Measurements from ENCODE around the gene CSF1. TPM values are rescaled to one million over a fixed set of nuclear protein-coding genes. Genes with fewer than 3 reads are reported as not detected.

Gene CSF1
- polyA plus RNA-seq, 1 of the 3 experiments (the other 2 are of a cell fraction), result 31.9 TPM

DNA sequence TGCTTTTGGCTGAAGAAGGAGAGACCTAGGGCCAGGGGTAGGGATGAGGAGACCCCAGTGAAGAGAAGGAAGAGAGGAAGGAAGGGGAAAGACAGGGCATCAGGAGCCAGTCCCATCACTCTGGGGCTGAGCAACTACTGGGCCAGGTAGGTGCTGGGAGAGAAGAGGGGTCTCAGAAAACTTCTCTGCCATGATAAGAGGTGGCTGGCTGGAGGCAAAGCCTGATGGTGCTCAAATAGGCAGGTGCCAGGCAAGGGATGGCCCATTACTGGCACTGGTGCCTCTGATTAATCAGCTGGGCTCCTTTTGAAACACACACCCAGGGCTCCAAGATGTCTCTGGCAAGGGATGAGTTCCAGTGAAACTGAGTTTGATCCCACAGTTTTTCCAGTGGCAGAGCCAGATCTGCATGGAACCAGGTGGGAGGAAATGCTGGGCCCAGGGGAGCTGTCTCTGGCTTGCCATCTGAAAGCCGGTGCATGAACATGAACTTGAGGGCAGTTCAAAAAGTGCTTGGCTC is 2.8 kb downstream of the CSF1 start:
- Histone ChIP-seq H3K4me2 (peak overlapping the region; percentile 99), H3K27me3 (ENCODE audit: insufficient read depth) (no peaks in the 10 kb centered on the region), H3K79me2 (ENCODE audit: insufficient read depth) (peaks cover 35% of the 10 kb centered on the region), H3K9me2 (no peaks in the 10 kb centered on the region), H3K9me3 (no peaks in the 10 kb centered on the region), H3K4me1 (ENCODE audit: control insufficient read depth in 1 of 2, insufficient read depth in 2 of 2, low read depth in 1 of 2, low read length in 1 of 2) (peaks cover 8 to 37% of the 10 kb centered on the region in 2 experiments; a peak in 2 of 4 replicates), H3K4me3 (ENCODE audit: low read depth in 2 of 2, low read length in 1 of 2) (no peak overlapping the region; a peak in 1 of 4 replicates), H3K36me3 (replicated peaks in 1 of 2; ENCODE audit: control insufficient read depth in 1 of 2, insufficient read depth in 2 of 2, low read length in 1 of 2) (peaks cover 0 to 14% of the 10 kb centered on the region in 2 experiments), H2AFZ (ENCODE audit: low read depth) (no peak overlapping the region), H3F3A (replicated peaks; ENCODE audit: insufficient read depth) (no peaks in the 10 kb centered on the region), H3K9ac (0 out of 2 replicates have a peak overlapping the region, but pooled peaks have one; percentile 13), H4K20me1 (ENCODE audit: insufficient read depth) (peaks cover 14% of the 10 kb centered on the region; the same call in 1 of the 2 replicates), H3K27ac (ENCODE audit: low read depth in 2 of 2, low read length in 1 of 2) (no peak overlapping the region)
- WGBS (ENCODE audit: low lambda C conversion rate), result 86% methylated on average over 1 of the region's 1 CpG
- DNase-seq, result no peak
- ChIA-PET CTCF (interaction anchor here (0.9 to 3.9 kb wide), 3 partner anchors 10 to 70 kb away, joined by 3 to 18 read pairs (median 3); partner anchors contain the start of gene AHCYL1), POLR2A (no interaction called here)
- TF ChIP-seq RAD21 (IDR thresholded peaks at IDR 0.05; ENCODE audit: low read length), result no peak
- no peak for TF ChIP-seq TEAD4 (IDR thresholded peaks at IDR 0.05; ENCODE audit: borderline replicate concordance, insufficient read depth)
- TF ChIP-seq CHD2 (IDR thresholded peaks at IDR 0.05; ENCODE audit: low read length, partially characterized antibody), result no peak
- TF ChIP-seq USF1 (IDR thresholded peaks at IDR 0.05; ENCODE audit: borderline replicate concordance, low read depth), result no peak
- no peak for TF ChIP-seq FOSL2 (IDR thresholded peaks at IDR 0.05; ENCODE audit: borderline replicate concordance, low read depth)
- TF ChIP-seq MEF2A (IDR thresholded peaks at IDR 0.05; ENCODE audit: borderline replicate concordance, low read depth), result no peak
- no peak for TF ChIP-seq GATA2 (CRISPR knock-in tag; IDR thresholded peaks at IDR 0.05)
- no peak for TF ChIP-seq SIN3A (IDR thresholded peaks at IDR 0.05; ENCODE audit: borderline replicate concordance, low read depth, low read length)
- TF ChIP-seq YY1 (IDR thresholded peaks at IDR 0.05; ENCODE audit: low read depth), result no peak
- TF ChIP-seq ZBTB33 (IDR thresholded peaks at IDR 0.05; ENCODE audit: borderline replicate concordance, low read depth), result no peak
- TF ChIP-seq RCOR1 (IDR thresholded peaks at IDR 0.05; ENCODE audit: low read length), result no peak

DNA sequence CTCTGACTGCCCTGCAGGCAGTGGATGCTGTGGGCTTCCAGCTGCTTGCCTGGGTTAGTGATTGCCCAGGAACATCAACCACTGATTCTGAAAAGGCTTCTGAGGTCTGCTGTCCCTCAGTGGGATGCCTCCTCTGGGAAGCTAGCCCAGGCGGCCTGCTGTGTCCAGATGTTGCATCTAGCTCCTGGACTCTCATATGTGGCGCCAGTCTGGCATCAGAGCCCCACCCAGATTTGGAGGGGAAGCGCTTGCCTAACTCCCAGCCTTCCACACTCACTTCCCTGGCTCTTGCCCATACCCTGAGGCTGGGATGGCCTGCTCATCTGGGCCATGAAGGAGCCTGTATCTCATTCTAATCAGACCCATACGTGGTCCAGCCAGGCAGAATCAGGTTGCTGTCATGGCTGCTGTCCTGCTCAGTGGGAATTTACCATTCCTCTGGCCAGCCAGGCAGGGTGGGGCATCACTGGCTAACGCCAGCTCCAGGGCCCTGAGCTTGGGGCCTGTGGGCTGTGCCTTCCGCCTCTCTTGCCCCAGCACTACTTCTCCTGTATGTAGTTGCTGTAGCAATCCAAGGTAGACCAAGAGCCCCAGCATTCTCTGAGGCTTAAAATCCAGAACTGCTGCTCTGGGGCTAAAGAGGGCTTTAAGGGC is 4.1 kb downstream of the CSF1 start:
- Histone ChIP-seq H3K79me2 (ENCODE audit: insufficient read depth) (peaks cover 35% of the 10 kb centered on the region), H3K4me1 (ENCODE audit: control insufficient read depth in 1 of 2, insufficient read depth in 2 of 2, low read depth in 1 of 2, low read length in 1 of 2) (peaks cover 8 to 37% of the 10 kb centered on the region in 2 experiments; a peak in 2 of 4 replicates), H3K27ac (ENCODE audit: low read depth in 2 of 2, low read length in 1 of 2) (no peak overlapping the region), H3K9me2 (no peaks in the 10 kb centered on the region), H3K27me3 (ENCODE audit: insufficient read depth) (no peaks in the 10 kb centered on the region), H3K4me3 (ENCODE audit: low read depth in 2 of 2, low read length in 1 of 2) (no peak overlapping the region), H3K36me3 (replicated peaks in 1 of 2; ENCODE audit: control insufficient read depth in 1 of 2, insufficient read depth in 2 of 2, low read length in 1 of 2) (peaks cover 4 to 18% of the 10 kb centered on the region in 2 experiments), H3K9me3 (no peaks in the 10 kb centered on the region), H3K4me2 (no peak overlapping the region), H4K20me1 (ENCODE audit: insufficient read depth) (peaks cover 14% of the 10 kb centered on the region; the same call in 1 of the 2 replicates), H3F3A (replicated peaks; ENCODE audit: insufficient read depth) (no peaks in the 10 kb centered on the region), H2AFZ (ENCODE audit: low read depth) (no peak overlapping the region), H3K9ac (no peak overlapping the region)
- whole genome bisulfite sequencing (ENCODE audit: low lambda C conversion rate), result 90% methylated on average over 2 of the region's 6 CpGs
- CTCF ChIA-PET, result interaction anchor here (1.0 to 3.9 kb wide), 4 partner anchors 10 to 137 kb away, joined by 3 to 18 read pairs (median 4); partner anchors contain the start of gene AHCYL1
- peak; percentile 77 for DNase-seq
- POLR2A ChIA-PET, result interaction anchor here (1.3 kb wide), 1 partner anchor 120 kb away, joined by 3 read pairs; the partner anchor contains the start of gene STRIP1
- TF ChIP-seq EP300 (IDR thresholded peaks at IDR 0.05; ENCODE audit: borderline replicate concordance in 1 of 2, low read depth in 1 of 2, low read length in 1 of 2) (peak in 1 of 2 experiments; percentile 56; a peak in 1 of 4 replicates), ELF1 (IDR thresholded peaks at IDR 0.05) (no peak), SMC3 (IDR thresholded peaks at IDR 0.05; ENCODE audit: low read depth, low read length) (no peak), EZH2phosphoT487 (IDR thresholded peaks at IDR 0.05; ENCODE audit: borderline replicate concordance, low read depth) (no peak), ZBTB33 (IDR thresholded peaks at IDR 0.05; ENCODE audit: borderline replicate concordance, low read depth) (no peak), FOXJ3 (CRISPR knock-in tag; IDR thresholded peaks at IDR 0.05) (no peak), CHD2 (IDR thresholded peaks at IDR 0.05; ENCODE audit: low read length, partially characterized antibody) (peak; percentile 49), RAD21 (IDR thresholded peaks at IDR 0.05; ENCODE audit: low read length) (0 out of 2 replicates have a peak, but pooled peaks have one; percentile 8)

All from SK-N-SH (cell line).